HepG2 (cell line): ENCODE results near the gene GASK1A. TPM values are rescaled to one million over a fixed set of nuclear protein-coding genes. Genes with fewer than 3 reads are reported as not detected.

Experiments used
- GTF2F1 ChIP-seq: fragments of 150-350 bp; IDR thresholded peaks from 2 replicates; pipeline ENCODE4 v1.6.1; 2014; ENCODE audit warnings: low read length
- HNF1A ChIP-seq, 2 experiments: sonication (generic) in 1 of 2; formaldehyde crosslinking in 1 of 2; IDR thresholded peaks; 2 replicates each; pipeline versions ENCODE4 v1.4.0 to v1.6.1; 2016 to 2020; ENCODE audit warnings: borderline replicate concordance in 1 of 2, low read depth in 1 of 2, mild to moderate bottlenecking in 1 of 2, missing genetic modification reagents in 1 of 2
- REPIN1 ChIP-seq: sonication (generic); formaldehyde crosslinking; IDR thresholded peaks from 2 replicates; pipeline ENCODE4 v1.8.0; 2022; ENCODE audit warnings: missing genetic modification reagents, low read depth, mild to moderate bottlenecking, borderline replicate concordance
- SKIL ChIP-seq: sonication (generic); formaldehyde crosslinking; IDR thresholded peaks from 2 replicates; pipeline ENCODE4 v1.8.0; 2022; ENCODE audit warnings: missing genetic modification reagents, mild to moderate bottlenecking, moderate library complexity, borderline replicate concordance
- SMAD9 ChIP-seq: sonication (generic); formaldehyde crosslinking; IDR thresholded peaks from 2 replicates; pipeline ENCODE4 v1.5.1; 2020; ENCODE audit warnings: mild to moderate bottlenecking, missing genetic modification reagents
- TAF1 ChIP-seq: sonication (generic); formaldehyde crosslinking; IDR thresholded peaks from 2 replicates; pipeline ENCODE4 v1.4.0; 2020; ENCODE audit warnings: missing genetic modification reagents
- TFAP4 ChIP-seq: sonication (generic); IDR thresholded peaks from 2 replicates; pipeline ENCODE4 v1.6.1; 2016; ENCODE audit warnings: low read depth, borderline replicate concordance
- ZNF431 ChIP-seq: sonication (generic); formaldehyde crosslinking; IDR thresholded peaks from 2 replicates; pipeline ENCODE4 v1.9.0; 2022; ENCODE audit warnings: missing genetic modification reagents, low read depth, mild to moderate bottlenecking, borderline replicate concordance
- polyA plus RNA-seq, 8 experiments: library from polyadenylated mRNA; depleted of rRNA in 3 of 8; stranded (reverse) in 7 of 8; unstranded in 1 of 8; fragments of >200 nt; fragmentation: Illumina TruSeq in 4 of 8; extraction: Trizol in 4 of 8; gene quantifications; 2 replicates each; pipeline versions ENCODE4 v1.2.1 to v1.2.3, GENCODE V29; 2011 to 2016; ENCODE audit warnings: low read depth in 4 of 8, missing spikeins in 1 of 8, mixed read lengths in 1 of 8; ENCODE audit not compliant: insufficient read depth in 1 of 8
- total RNA-seq, 5 experiments: library from RNA; depleted of rRNA; stranded (reverse); fragments of >200 nt; fragmentation: Illumina TruSeq; extraction: Trizol; gene quantifications; 2 replicates each; pipeline ENCODE4 v1.2.3, GENCODE V29; 2016; ENCODE audit warnings: low read depth in 1 of 5

Gene GASK1A
- total and polyA plus RNA-seq, 2 of the 13 experiments (the other 11 are each of a cell fraction or from before 2014, with no cell fraction given): not detected

- TF ChIP-seq HNF1A (IDR thresholded peaks at IDR 0.05; ENCODE audit: low read depth) (no peak), HNF1A (CRISPR knock-in tag; IDR thresholded peaks at IDR 0.05; ENCODE audit: borderline replicate concordance) (peak; percentile 22; the same call in 1 of the 2 replicates), ZNF431 (CRISPR knock-in tag) (no peak), TAF1 (CRISPR knock-in tag) (no peak), SMAD9 (CRISPR knock-in tag) (no peak), GTF2F1 (no peak), SKIL (0 out of 2 replicates have a peak, but pooled peaks have one; percentile 19), REPIN1 (CRISPR knock-in tag) (no peak), TFAP4 (no peak)
- TF ChIP-seq, all 625 proteins: peak for 37
Observed at GRCh38 chr3:43001094-43001553, 22.0 kb downstream of the GASK1A start (continued).
